Upper lobe of left lung (tissue), 6 donors: ENCODE measurements around the gene HSPG2. TPM values are rescaled to one million over a fixed set of nuclear protein-coding genes. Genes with fewer than 3 reads are reported as not detected.

ENCODE experiments used
- ATAC-seq, 2 donors: fragments of 200-7000 bp; cut with Tn5 transposase; one replicate each; pipeline ENCODE4 v1.9.1; 2022; ENCODE audit warnings: mild to moderate bottlenecking in 2 of 2, moderate library complexity in 2 of 2; ENCODE audit not compliant: low FRiP score in 2 of 2
- DNase-seq, 2 donors: peaks; one replicate each; pipeline ENCODE4 v3.0.0-alpha.2; 2019 to 2020
- H3K27ac ChIP-seq, 4 donors: fragments of 200-600 bp; sonication (generic); one replicate each; pipeline ENCODE4 v1.5.1; 2016 to 2019
- H3K27me3 ChIP-seq, 4 donors: fragments of 200-600 bp; sonication (generic); one replicate each; pipeline ENCODE4 v1.5.1; 2017 to 2019
- H3K36me3 ChIP-seq, 4 donors: fragments of 200-600 bp; sonication (generic); one replicate each; pipeline ENCODE4 v1.5.1; 2016 to 2019
- H3K4me1 ChIP-seq, 4 donors: fragments of 200-600 bp; sonication (generic); one replicate each; pipeline ENCODE4 v1.5.1; 2018 to 2019
- H3K4me3 ChIP-seq, 4 donors: fragments of 200-600 bp; sonication (generic); one replicate each; pipeline ENCODE4 v1.5.1; 2017 to 2019; ENCODE audit warnings: mild to moderate bottlenecking in 2 of 4, moderate library complexity in 1 of 4
- H3K9me3 ChIP-seq, 4 donors: fragments of 200-600 bp; sonication (generic); one replicate each; pipeline ENCODE4 v1.5.1; 2018 to 2019
- EP300 ChIP-seq, 4 donors: sonication (generic); formaldehyde crosslinking; IDR thresholded peaks; one replicate each; pipeline ENCODE4 v1.5.1; 2017; ENCODE audit warnings: antibody characterized with exemption in 4 of 4, control low read depth in 2 of 4
- POLR2A ChIP-seq, 4 donors: fragments of 450-650 bp; IDR thresholded peaks; one replicate each; pipeline ENCODE4 v1.5.1; 2016 to 2017; ENCODE audit warnings: antibody characterized with exemption in 4 of 4, mild to moderate bottlenecking in 2 of 4
- POLR2AphosphoS5 ChIP-seq, 2 donors: sonication (generic); formaldehyde crosslinking; IDR thresholded peaks; one replicate each; pipeline ENCODE4 v1.5.1; 2017; ENCODE audit warnings: antibody characterized with exemption in 2 of 2
- WGBS, 2 donors: methylation state at CpG; one replicate each; pipeline ENCODE4 v1.1.5; 2017 to 2018; 5-methylcytosine and 5-hydroxymethylcytosine counted together
- total RNA-seq, 6 donors: library from RNA; depleted of rRNA in 4 of 6; stranded (reverse); fragments of >200 nt in 4 of 6; gene quantifications; one replicate each; pipeline versions ENCODE4 v1.1.0 to v1.2.1, GENCODE V29; 2016 to 2021
- TF ChIP-seq, protein P1 (sequence below), 6 experiments: fragments of 450-650 bp in 4 of 6; fragments of 200-600 bp in 2 of 6; sonication (generic) in 2 of 6; IDR thresholded peaks; one replicate each; pipeline ENCODE4 v1.5.1; 2016 to 2019; ENCODE audit warnings: antibody characterized with exemption in 6 of 6
- donor health status: DM: no; HTN: no; CAD: no; lungs with moderate emphysema.
- donor health status: DM: no; HTN: yes; CAD: no; lungs with severe emphysema.

Gene HSPG2
- total RNA-seq, 6 donors from 2014 or later, result 104 to 433 (median 227) TPM

DNA sequence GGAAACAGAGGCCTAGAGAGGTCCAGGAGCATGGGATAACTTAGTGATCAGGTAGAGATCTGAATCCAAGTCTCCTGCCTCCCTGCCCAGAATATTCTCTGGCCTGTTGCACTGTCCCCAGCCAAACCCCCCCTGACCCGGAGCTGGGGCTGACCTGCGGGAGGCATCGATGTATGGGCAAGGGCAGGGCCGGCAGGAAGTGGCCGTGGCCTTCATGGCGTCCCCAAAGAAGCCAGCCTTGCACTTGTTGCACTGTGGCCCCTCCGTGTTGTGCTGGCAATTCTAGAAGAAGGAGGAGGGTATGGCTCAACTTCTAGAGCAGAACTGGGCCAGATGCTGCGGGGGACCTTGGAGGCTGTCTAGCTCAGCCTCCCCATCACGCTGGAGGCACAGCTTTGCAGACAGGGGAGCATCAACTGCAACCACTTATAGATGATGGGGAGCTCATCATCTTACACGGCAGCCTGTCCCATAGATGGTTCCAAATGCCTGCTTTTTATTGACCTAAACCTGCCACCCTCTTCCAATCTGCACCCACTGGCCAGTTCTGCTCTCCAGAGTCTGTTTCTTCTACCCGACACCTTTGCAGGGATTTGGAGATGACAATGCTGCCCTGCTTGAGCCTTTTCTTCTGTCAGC is 58.2 kb downstream of the HSPG2 start:
- H3K36me3 ChIP-seq, result peaks cover 19 to 83% (median 58%) of the 10 kb centered on the region in 4 donors
- TF ChIP-seq EP300 (IDR thresholded peaks at IDR 0.05) (no peak), POLR2A (IDR thresholded peaks at IDR 0.05) (no peak), POLR2AphosphoS5 (IDR thresholded peaks at IDR 0.05) (no peak)
- TF ChIP-seq, protein P1, sequence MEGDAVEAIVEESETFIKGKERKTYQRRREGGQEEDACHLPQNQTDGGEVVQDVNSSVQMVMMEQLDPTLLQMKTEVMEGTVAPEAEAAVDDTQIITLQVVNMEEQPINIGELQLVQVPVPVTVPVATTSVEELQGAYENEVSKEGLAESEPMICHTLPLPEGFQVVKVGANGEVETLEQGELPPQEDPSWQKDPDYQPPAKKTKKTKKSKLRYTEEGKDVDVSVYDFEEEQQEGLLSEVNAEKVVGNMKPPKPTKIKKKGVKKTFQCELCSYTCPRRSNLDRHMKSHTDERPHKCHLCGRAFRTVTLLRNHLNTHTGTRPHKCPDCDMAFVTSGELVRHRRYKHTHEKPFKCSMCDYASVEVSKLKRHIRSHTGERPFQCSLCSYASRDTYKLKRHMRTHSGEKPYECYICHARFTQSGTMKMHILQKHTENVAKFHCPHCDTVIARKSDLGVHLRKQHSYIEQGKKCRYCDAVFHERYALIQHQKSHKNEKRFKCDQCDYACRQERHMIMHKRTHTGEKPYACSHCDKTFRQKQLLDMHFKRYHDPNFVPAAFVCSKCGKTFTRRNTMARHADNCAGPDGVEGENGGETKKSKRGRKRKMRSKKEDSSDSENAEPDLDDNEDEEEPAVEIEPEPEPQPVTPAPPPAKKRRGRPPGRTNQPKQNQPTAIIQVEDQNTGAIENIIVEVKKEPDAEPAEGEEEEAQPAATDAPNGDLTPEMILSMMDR (IDR thresholded peaks at IDR 0.05), result no peak
- H3K4me3 ChIP-seq, result no peak overlapping the region
- no peaks in the 10 kb centered on the region for H3K27me3 ChIP-seq
- DNase-seq (peak in 1 of 2 donors; percentile 61), ATAC-seq (no peak)
- no peaks in the 10 kb centered on the region for H3K9me3 ChIP-seq
- H3K4me1 ChIP-seq, result no peaks in the 10 kb centered on the region
- H3K27ac ChIP-seq, result no peak overlapping the region
- 86 to 93% methylated on average over 8 to 11 of the region's 11 CpGs for WGBS, 2 donors

DNA sequence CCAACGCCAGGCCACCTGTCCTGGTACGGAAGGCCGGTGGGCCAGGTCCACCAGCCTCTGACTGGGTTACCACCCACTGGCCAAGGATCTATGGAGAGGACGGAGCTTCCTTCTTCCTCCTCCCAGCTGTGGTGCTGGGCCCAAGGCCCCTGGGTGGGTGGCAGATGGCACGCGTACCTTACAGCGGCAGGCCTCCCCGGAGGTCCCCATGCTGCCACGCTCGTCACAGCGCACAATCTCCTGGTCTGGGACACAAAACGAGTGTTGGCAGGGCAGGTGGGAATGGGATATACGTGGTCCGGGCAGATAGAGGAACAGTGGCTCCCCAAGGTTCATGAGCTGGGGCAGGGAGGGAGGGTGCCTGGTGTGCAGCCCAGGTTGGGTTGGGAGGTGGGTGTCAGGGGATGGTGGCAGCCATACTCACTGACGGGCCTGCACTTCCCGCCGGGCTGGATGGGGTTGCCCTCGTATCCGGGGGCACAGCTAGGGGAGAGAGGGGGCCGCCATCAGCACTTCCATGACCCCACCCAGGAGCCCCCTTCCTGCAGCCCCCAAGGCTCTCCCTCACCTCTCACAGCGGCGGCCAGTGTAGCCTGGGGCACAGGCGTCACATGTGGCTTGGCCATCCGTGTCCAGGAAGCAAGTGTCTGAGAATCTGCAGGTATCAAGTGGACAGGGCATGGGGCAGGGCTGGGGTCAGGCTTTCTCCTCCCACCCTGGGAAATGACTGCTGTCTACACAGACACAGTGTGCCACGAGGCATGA is 58.9 kb downstream of the HSPG2 start:
- Histone ChIP-seq H3K27me3 (no peaks in the 10 kb centered on the region), H3K36me3 (peaks cover 24 to 83% (median 63%) of the 10 kb centered on the region in 4 donors), H3K9me3 (no peaks in the 10 kb centered on the region), H3K4me1 (no peaks in the 10 kb centered on the region), H3K4me3 (no peak overlapping the region), H3K27ac (no peak overlapping the region)
- no peak for TF ChIP-seq POLR2AphosphoS5 (IDR thresholded peaks at IDR 0.05)
- no peak for TF ChIP-seq EP300 (IDR thresholded peaks at IDR 0.05)
- WGBS, 2 donors, result 93 to 96% methylated on average over 22 to 25 of the region's 25 CpGs
- ATAC-seq, result no peak
- peak in 1 of 2 donors; percentile 68 for DNase-seq

DNA sequence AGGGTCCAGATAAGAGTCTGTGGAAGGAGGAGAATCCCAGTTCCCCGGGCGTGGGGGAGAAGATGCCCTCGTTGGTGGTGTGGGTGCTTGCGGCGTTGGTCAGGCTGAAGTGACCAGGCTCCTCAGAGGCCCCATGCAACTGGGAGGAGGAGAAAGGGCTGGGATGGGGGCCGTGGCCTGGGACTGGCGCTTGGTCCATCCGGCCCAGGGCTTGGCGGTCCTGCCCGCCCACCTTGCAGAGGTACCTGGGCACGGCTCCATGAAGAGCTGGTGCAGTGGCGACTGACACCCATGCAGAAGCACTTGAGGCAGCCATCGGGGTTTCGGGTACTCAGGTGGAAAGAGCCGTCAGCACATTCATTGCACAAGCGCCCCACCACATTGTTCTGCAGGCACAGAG is 60.8 kb downstream of the HSPG2 start:
- TF ChIP-seq EP300 (IDR thresholded peaks at IDR 0.05) (no peak), POLR2A (IDR thresholded peaks at IDR 0.05) (no peak), POLR2AphosphoS5 (IDR thresholded peaks at IDR 0.05) (no peak)
- TF ChIP-seq, protein P1 (IDR thresholded peaks at IDR 0.05), result no peak
- no peaks in the 10 kb centered on the region for H3K27me3 ChIP-seq

DNA sequence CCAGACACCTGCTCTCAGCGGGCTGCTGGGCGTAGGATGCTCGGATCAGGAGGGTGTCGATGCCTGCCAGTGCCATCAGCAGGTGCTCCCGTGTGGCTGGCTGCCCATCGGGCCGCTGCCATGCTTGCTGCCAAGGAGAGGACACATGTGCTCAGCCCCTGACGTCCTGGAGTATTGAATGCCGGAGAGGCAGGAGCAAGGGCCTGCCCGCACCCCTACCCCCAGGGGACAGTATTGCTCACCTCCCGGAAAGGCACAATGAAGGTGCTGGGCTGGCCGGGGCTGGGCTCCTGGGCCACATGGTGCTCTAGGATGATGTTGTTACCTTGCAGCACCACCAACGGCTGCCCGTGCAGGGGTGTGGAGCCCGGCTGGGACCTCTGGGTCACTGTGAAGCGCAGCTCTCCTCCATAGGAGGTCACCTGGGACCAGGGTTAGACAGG is 61.5 kb downstream of the HSPG2 start:
- Histone ChIP-seq H3K27me3 (no peaks in the 10 kb centered on the region), H3K9me3 (no peaks in the 10 kb centered on the region), H3K36me3 (peaks cover 25 to 95% (median 71%) of the 10 kb centered on the region in 4 donors), H3K4me1 (no peaks in the 10 kb centered on the region), H3K4me3 (no peak overlapping the region), H3K27ac (no peak overlapping the region)
- peak in 1 of 2 donors; percentile 78 for DNase-seq
- no peak for TF ChIP-seq POLR2AphosphoS5 (IDR thresholded peaks at IDR 0.05)
- TF ChIP-seq EP300 (IDR thresholded peaks at IDR 0.05), result no peak
- 93 to 100% methylated on average over 3 to 12 of the region's 16 CpGs for WGBS, 2 donors
- peak in 1 of 2 donors; percentile 1 for ATAC-seq

More for the DNA sequence above, 60.8 kb downstream of the HSPG2 start:
- ATAC-seq (no peak), DNase-seq (peak in 1 of 2 donors; percentile 69)
- 88 to 93% methylated on average over 6 to 16 of the region's 16 CpGs for WGBS, 2 donors
- Histone ChIP-seq H3K4me3 (no peak overlapping the region), H3K4me1 (no peaks in the 10 kb centered on the region), H3K36me3 (peaks cover 26 to 95% (median 75%) of the 10 kb centered on the region in 4 donors), H3K9me3 (no peaks in the 10 kb centered on the region), H3K27ac (no peak overlapping the region)

DNA sequence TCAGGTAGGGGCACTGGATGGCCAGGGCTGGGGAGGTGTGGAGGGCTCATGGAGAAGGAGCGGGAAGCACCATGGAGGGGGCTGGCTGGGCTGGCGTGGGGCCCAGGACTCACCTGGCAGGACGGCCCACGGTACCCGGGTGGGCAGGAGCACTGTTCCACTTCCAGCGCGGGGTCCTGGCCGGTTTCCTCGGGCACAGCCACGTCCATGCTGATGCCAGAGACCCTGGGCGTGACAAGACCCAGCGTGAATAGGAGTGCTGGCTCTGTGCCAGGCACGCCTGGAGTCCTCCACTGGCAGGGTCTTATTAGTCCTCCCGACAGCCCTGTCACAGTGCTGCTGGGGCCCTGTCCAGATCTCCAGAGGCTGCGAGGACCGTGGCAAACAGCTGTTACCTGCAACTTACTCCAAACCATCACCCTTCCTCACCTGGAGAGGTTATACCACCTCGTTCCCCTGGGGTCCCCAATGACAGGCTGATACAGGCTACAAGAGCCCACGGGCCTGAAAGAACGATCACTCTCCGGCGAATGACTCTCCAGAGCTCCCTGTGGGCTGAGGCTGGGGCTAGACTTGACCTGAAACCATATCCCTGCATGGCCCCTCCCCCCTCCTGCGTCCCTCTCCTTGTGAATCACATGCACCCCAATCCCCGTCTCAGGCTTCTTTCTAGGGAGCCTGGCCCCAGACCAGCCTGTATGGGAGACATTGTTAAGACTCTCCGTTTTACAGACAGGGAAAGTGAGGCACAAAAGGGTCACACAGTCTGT is 62.1 kb downstream of the HSPG2 start:
- Histone ChIP-seq H3K4me3 (no peak overlapping the region), H3K27me3 (no peaks in the 10 kb centered on the region), H3K9me3 (no peaks in the 10 kb centered on the region), H3K4me1 (peaks cover 0 to 4% (median 3%) of the 10 kb centered on the region in 4 donors), H3K27ac (no peak overlapping the region), H3K36me3 (peaks cover 23 to 95% (median 65%) of the 10 kb centered on the region in 4 donors)
- DNase-seq (peak in 1 of 2 donors; percentile 81), ATAC-seq (no peak)
- TF ChIP-seq, protein P1 (IDR thresholded peaks at IDR 0.05), result no peak
- TF ChIP-seq POLR2A (IDR thresholded peaks at IDR 0.05) (no peak), POLR2AphosphoS5 (IDR thresholded peaks at IDR 0.05) (no peak), EP300 (IDR thresholded peaks at IDR 0.05) (no peak)
- 83 to 92% methylated on average over 13 to 24 of the region's 24 CpGs for WGBS, 2 donors
